Brain microvascular endothelial cell (primary cell): ENCODE data around the gene TYR.
"Not testable (repeated sequence)": the region's sequence is repeated elsewhere in the genome, so short reads cannot be mapped to it uniquely, and the experiment has no call there.

Experiments
- DNase-seq: peaks from one replicate; pipeline ENCODE4 v3.0.0-alpha.2; 2020
- H3K27ac ChIP-seq: fragments of 250-450 bp; sonication (Bioruptor Pico); 2 replicates; pipeline ENCODE4 v1.5.1; 2020; ENCODE audit warnings: mild to moderate bottlenecking, moderate library complexity
- H3K27me3 ChIP-seq: fragments of 250-450 bp; sonication (Bioruptor Pico); replicated peaks from 2 replicates; pipeline ENCODE4 v1.5.1; 2020; ENCODE audit warnings: mild to moderate bottlenecking
- H3K36me3 ChIP-seq: fragments of 250-450 bp; sonication (Bioruptor Pico); replicated peaks from 2 replicates; pipeline ENCODE4 v1.5.1; 2020; ENCODE audit warnings: mild to moderate bottlenecking
- H3K4me3 ChIP-seq: 2 replicates; pipeline ENCODE4 v1.5.1; 2011; ENCODE audit warnings: low read depth, mild to moderate bottlenecking, control low read depth, low read length, moderate library complexity
- CTCF ChIP-seq: IDR thresholded peaks from 2 replicates; pipeline ENCODE4 v1.5.1; 2011; ENCODE audit warnings: low read depth, mild to moderate bottlenecking, moderate library complexity, low read length, control low read depth, inconsistent platforms; ENCODE audit errors: missing control alignments
- in situ Hi-C: cut with HindIII; loops from 2 replicates; pipeline ENCODE4 v1.10.0; 2017; ENCODE audit warnings: low sequenced_read_pairs, low pct_ligation_motif_present

The TYR gene

GRCh38 chr11:89321401-89321800 lies 143.7 kb downstream of the TYR start:
- no peak for TF ChIP-seq CTCF
- in situ Hi-C loops = no loop called here
- Histone ChIP-seq H3K27me3 (no peaks in the 10 kb centered on the region), H3K4me3 (no peak overlapping the region), H3K27ac (no peak overlapping the region), H3K36me3 (no peaks in the 10 kb centered on the region)
- DNase-seq = no peak

- Histone ChIP-seq H3K36me3 (no peaks in the 10 kb centered on the region), H3K27ac (no peak overlapping the region), H3K4me3 (no peak overlapping the region), H3K27me3 (no peaks in the 10 kb centered on the region)
- TF ChIP-seq CTCF = no peak
- no peak for DNase-seq
- in situ Hi-C loops = no loop called here
These were observed 150.2 kb downstream of the TYR start for GRCh38 chr11:89327885-89328284.

GRCh38 chr11:89331940-89332339 lies 154.3 kb downstream of the TYR start:
- H3K4me3 ChIP-seq, H3K27ac ChIP-seq, DNase-seq, H3K36me3 ChIP-seq, H3K27me3 ChIP-seq, in situ Hi-C loops: not testable (repeated sequence)

- DNase-seq = peak; percentile 38
- H3K36me3 ChIP-seq, H3K4me3 ChIP-seq, in situ Hi-C loops, H3K27ac ChIP-seq, H3K27me3 ChIP-seq: not testable (repeated sequence)
- peak; percentile 29 for TF ChIP-seq CTCF
These were observed 156.0 kb downstream of the TYR start for GRCh38 chr11:89333704-89334103.

GRCh38 chr11:89337100-89337650 lies 159.5 kb downstream of the TYR start:
- DNase-seq, H3K36me3 ChIP-seq, in situ Hi-C loops, H3K4me3 ChIP-seq, H3K27me3 ChIP-seq, H3K27ac ChIP-seq: not testable (repeated sequence)

GRCh38 chr11:89338073-89338472 lies 160.4 kb downstream of the TYR start:
- in situ Hi-C loops = not testable (repeated sequence)

GRCh38 chr11:89340450-89340849 lies 162.8 kb downstream of the TYR start:
- H3K27me3 ChIP-seq, DNase-seq, H3K4me3 ChIP-seq, H3K36me3 ChIP-seq, H3K27ac ChIP-seq, in situ Hi-C loops: not testable (repeated sequence)

More at GRCh38 chr11:89338073-89338472, 160.4 kb downstream of the TYR start:
- not testable (repeated sequence) for H3K27me3 ChIP-seq, DNase-seq, H3K27ac ChIP-seq, H3K36me3 ChIP-seq, H3K4me3 ChIP-seq

- in situ Hi-C loops, H3K27ac ChIP-seq, DNase-seq, H3K36me3 ChIP-seq, H3K27me3 ChIP-seq, H3K4me3 ChIP-seq: not testable (repeated sequence)
These were observed 165.4 kb downstream of the TYR start for GRCh38 chr11:89342880-89343572.
